Testis (tissue), 3 donors: ENCODE measurements around the gene DEPDC5. TPM values are rescaled to one million over a fixed set of nuclear protein-coding genes. Genes with fewer than 3 reads are reported as not detected.

Experiments
- DNase-seq: peaks from one replicate; pipeline ENCODE4 v3.0.0-alpha.2; 2019
- H3K27ac ChIP-seq, 2 donors: fragments of 200-600 bp; sonication (generic); one replicate each; pipeline ENCODE4 v1.5.1; 2019
- H3K27me3 ChIP-seq: fragments of 200-600 bp; sonication (generic); one replicate; pipeline ENCODE4 v1.5.1; 2019
- H3K36me3 ChIP-seq: fragments of 200-600 bp; sonication (generic); one replicate; pipeline ENCODE4 v1.5.1; 2017; ENCODE audit warnings: low read depth; ENCODE audit errors: missing control alignments
- H3K4me1 ChIP-seq: fragments of 200-600 bp; sonication (generic); one replicate; pipeline ENCODE4 v1.5.1; 2019
- H3K4me3 ChIP-seq, 2 donors: fragments of 200-600 bp; sonication (generic); one replicate each; pipeline ENCODE4 v1.5.1; 2017 to 2019
- H3K9me3 ChIP-seq: fragments of 200-600 bp; sonication (generic); one replicate; pipeline ENCODE4 v1.5.1; 2017
- POLR2A ChIP-seq: fragments of 450-650 bp; IDR thresholded peaks from one replicate; pipeline ENCODE4 v1.6.1; 2017; ENCODE audit warnings: antibody characterized with exemption, mild to moderate bottlenecking, moderate library complexity
- WGBS, 2 donors: methylation state at CpG; one replicate each; pipeline ENCODE4 v1.1.5; 2018; 5-methylcytosine and 5-hydroxymethylcytosine counted together
- intact Hi-C: fragments of 100-400 bp; cut with DNase I; formaldehyde crosslinking; loops from one replicate; pipeline ENCODE4 v1.15.1; 2023; ENCODE audit warnings: low total_unique reads
- polyA plus RNA-seq: library from polyadenylated mRNA; stranded (reverse); fragments of 350-450 nt; fragmentation: Illumina TruSeq; extraction: RNeasy Lipid Tissue Mini Kit (QIAGEN cat#74804); gene quantifications from one replicate; pipeline ENCODE4 v1.2.3, GENCODE V29; 2014; ENCODE audit warnings: low read depth, low replicate concordance; ENCODE audit not compliant: insufficient read depth
- total RNA-seq, 2 donors: library from RNA; depleted of rRNA; stranded (reverse); fragments of >200 nt; gene quantifications; one replicate each; pipeline ENCODE4 v1.2.3, GENCODE V29; 2016
- TF ChIP-seq, protein P1 (sequence below), 3 experiments: fragments of 450-650 bp in 2 of 3; fragments of 200-600 bp in 1 of 3; sonication (generic) in 1 of 3; IDR thresholded peaks; one replicate each; pipeline ENCODE4 v1.5.1; 2016 to 2019; ENCODE audit warnings: antibody characterized with exemption in 3 of 3, mild to moderate bottlenecking in 2 of 3, moderate library complexity in 1 of 3

The DEPDC5 gene
- total and polyA plus RNA-seq, 3 donors from 2014 or later, result 22.1 to 70.6 (median 57.8) TPM

DNA sequence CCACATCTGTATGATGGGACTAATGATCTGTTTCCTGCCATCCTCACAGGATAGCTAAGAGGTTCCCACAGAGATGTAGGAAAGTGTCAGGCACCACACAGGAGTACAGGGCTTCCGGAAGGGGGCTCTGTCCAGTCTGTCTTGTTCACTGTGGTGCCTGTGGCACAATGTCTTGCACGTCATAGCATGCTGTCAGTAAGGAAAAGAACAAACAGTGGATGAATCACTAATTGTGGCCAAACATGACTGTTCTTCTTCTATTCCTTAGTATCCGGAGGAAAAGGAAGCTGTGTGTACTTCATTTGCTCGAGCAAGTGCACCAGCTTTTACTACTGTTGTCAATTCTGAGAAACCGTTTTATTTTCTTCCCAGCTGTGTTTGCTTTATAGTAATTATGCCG is 117.1 kb downstream of the DEPDC5 start:
- H3K36me3 ChIP-seq, result no peaks in the 10 kb centered on the region
- H3K4me3 ChIP-seq, result no peak overlapping the region
- TF ChIP-seq, protein P1, sequence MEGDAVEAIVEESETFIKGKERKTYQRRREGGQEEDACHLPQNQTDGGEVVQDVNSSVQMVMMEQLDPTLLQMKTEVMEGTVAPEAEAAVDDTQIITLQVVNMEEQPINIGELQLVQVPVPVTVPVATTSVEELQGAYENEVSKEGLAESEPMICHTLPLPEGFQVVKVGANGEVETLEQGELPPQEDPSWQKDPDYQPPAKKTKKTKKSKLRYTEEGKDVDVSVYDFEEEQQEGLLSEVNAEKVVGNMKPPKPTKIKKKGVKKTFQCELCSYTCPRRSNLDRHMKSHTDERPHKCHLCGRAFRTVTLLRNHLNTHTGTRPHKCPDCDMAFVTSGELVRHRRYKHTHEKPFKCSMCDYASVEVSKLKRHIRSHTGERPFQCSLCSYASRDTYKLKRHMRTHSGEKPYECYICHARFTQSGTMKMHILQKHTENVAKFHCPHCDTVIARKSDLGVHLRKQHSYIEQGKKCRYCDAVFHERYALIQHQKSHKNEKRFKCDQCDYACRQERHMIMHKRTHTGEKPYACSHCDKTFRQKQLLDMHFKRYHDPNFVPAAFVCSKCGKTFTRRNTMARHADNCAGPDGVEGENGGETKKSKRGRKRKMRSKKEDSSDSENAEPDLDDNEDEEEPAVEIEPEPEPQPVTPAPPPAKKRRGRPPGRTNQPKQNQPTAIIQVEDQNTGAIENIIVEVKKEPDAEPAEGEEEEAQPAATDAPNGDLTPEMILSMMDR (IDR thresholded peaks at IDR 0.05), result no peak
- no peak for TF ChIP-seq POLR2A
- no peak for DNase-seq
- H3K27ac ChIP-seq, result no peak overlapping the region
- intact Hi-C loops, result no loop called here
- no peaks in the 10 kb centered on the region for H3K27me3 ChIP-seq
- 85 to 91% methylated on average over 6 of the region's 6 CpGs for WGBS, 2 donors
- no peaks in the 10 kb centered on the region for H3K4me1 ChIP-seq
- no peaks in the 10 kb centered on the region for H3K9me3 ChIP-seq

DNA sequence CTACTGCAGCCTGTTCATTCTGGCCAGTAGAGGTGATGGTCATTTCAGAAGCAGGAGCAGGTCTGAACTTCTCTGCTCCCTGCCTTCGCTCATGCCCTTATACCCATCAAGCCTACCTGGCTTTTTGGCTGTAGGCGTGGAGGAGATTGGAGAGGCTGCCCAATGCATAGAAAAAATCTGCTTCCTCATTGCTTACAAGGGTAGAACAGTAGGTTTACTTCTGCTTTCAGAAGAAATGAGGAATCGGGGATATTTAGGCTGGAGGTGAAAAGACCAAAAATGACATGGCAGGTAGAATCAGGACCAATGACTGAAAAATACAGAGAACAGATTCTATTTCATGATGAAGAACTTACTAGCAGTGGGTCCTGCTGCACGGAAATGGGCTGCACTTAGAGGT is 117.7 kb downstream of the DEPDC5 start:
- TF ChIP-seq, protein P1 (IDR thresholded peaks at IDR 0.05), result no peak
- no peak for TF ChIP-seq POLR2A
- no peak overlapping the region for H3K27ac ChIP-seq
- no peaks in the 10 kb centered on the region for H3K36me3 ChIP-seq
- no peaks in the 10 kb centered on the region for H3K9me3 ChIP-seq
- DNase-seq, result no peak
- H3K27me3 ChIP-seq, result no peaks in the 10 kb centered on the region
- intact Hi-C loops, result no loop called here
- 83 to 86% methylated on average over 4 of the region's 4 CpGs for WGBS, 2 donors
- H3K4me3 ChIP-seq, result no peak overlapping the region
- no peaks in the 10 kb centered on the region for H3K4me1 ChIP-seq

DNA sequence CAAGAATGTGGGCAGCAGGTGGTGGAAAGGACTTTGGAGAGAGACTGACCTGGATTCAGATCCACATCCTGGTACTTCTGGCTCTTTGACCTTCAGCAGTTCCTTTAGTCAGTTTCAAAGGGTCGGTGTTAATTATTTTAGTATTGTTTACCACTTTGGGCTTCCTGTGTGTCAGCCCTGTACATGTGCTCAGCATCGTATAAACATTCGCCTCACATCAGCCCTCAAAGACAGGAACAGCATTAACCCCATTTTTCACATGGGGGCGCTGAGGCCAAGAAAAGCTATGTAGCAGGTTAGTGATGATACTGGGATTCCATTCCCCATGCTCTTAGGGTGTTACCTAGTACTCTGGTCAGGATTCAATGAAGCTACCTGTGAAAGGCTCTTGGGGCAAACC is 118.4 kb downstream of the DEPDC5 start:
- no peaks in the 10 kb centered on the region for H3K4me1 ChIP-seq
- no peaks in the 10 kb centered on the region for H3K9me3 ChIP-seq
- no peaks in the 10 kb centered on the region for H3K27me3 ChIP-seq
- H3K27ac ChIP-seq, result no peak overlapping the region
- no peak for DNase-seq
- no peaks in the 10 kb centered on the region for H3K36me3 ChIP-seq
- TF ChIP-seq, protein P1 (IDR thresholded peaks at IDR 0.05), result no peak
- no peak for TF ChIP-seq POLR2A
- 72 to 81% methylated on average over 4 of the region's 4 CpGs for WGBS, 2 donors
- H3K4me3 ChIP-seq, result no peak overlapping the region
- intact Hi-C loops, result no loop called here

DNA sequence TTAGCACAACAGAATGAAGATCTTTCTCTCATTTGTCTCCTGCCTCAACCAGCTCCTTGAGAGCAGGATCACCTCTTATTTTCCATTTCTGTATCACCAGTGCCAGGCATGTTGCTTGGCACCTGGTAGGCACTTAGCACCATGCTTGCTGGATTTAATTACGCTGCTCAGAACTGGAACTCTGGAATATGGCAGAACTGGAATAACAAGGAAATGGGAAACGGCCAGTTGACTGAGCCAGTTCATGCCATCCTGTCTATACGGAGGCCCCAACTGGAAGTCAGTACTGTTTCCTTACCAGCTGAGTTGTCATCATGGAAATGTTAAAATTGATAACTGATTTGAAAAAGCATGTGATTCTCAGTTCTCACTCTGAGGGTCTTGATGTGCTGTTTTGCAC is 121.0 kb downstream of the DEPDC5 start:
- H3K4me1 ChIP-seq, result no peaks in the 10 kb centered on the region
- no peaks in the 10 kb centered on the region for H3K36me3 ChIP-seq
- no peak for TF ChIP-seq POLR2A
- TF ChIP-seq, protein P1 (IDR thresholded peaks at IDR 0.05), result no peak
- no peak overlapping the region for H3K27ac ChIP-seq
- no peaks in the 10 kb centered on the region for H3K27me3 ChIP-seq
- H3K4me3 ChIP-seq, result no peak overlapping the region
- no peaks in the 10 kb centered on the region for H3K9me3 ChIP-seq
- intact Hi-C loops, result no loop called here
- 94 to 97% methylated on average over 3 of the region's 3 CpGs for WGBS, 2 donors
- no peak for DNase-seq

DNA sequence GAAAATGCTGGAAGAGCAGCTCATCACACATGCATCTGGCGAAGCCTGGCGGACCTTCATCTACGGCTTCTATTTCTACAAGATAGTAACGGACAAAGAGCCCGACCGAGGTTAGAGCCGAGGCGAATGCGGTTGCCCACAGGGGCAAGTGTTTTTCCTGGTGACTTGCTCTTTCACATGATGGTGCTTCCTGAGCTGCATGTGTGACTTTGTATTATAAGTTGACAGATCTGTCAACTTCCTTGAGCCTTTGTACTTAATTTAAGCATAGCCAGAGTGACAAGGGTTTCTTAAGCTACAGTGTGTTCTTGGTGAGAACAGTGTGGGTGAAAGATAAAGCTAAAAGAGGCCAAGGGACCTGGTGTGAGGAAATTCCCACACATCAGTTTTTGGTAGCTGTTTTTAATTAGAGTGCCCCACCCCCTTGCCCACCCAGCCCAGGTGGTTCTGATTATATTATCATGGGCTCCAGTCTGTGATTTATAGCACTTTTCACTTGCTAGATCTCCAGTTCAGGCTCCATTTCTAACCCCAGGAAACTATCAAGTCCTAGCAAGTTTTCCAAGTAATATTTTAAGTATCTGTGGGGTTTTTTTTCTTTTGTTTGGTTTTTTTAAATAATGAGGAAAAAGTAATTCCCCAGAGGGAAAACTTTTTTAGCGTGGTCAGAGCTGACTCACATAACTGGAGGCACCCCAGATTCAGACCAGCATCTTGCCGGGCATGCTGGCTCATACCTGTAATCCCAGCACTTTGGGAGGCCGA is 122.5 kb downstream of the DEPDC5 start:
- H3K9me3 ChIP-seq, result no peaks in the 10 kb centered on the region
- WGBS, 2 donors, result 91 to 93% methylated on average over 12 of the region's 12 CpGs
- intact Hi-C loops, result no loop called here
- no peak for TF ChIP-seq POLR2A
- TF ChIP-seq, protein P1 (IDR thresholded peaks at IDR 0.05), result no peak
- no peaks in the 10 kb centered on the region for H3K36me3 ChIP-seq
- no peak overlapping the region for H3K27ac ChIP-seq
- no peak for DNase-seq
- H3K4me1 ChIP-seq, result no peaks in the 10 kb centered on the region
- H3K4me3 ChIP-seq, result no peak overlapping the region
- no peaks in the 10 kb centered on the region for H3K27me3 ChIP-seq
